Measurements from ENCODE around the gene MAN2B2.

The MAN2B2 gene

GRCh38 chr4:6595897-6596537, 21.0 kb downstream of the MAN2B2 start:
- DNase-seq: no peak

DNA sequence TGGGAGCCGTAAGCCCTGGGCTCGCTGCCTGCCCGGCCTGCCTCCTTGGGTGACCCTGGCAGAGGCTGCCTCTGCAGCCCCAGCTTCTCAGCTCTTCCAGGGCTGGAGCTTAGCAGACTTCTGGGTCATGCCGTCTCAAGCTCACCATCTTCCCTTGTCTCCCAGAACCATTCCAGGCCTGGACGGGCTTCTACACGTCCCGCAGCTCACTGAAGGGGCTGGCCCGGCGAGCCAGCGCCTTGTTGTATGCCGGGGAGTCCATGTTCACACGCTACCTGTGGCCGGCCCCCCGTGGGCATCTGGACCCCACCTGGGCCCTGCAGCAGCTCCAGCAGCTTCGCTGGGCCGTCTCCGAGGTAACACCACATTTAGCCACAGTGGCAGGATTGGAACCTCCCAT, 22.0 kb downstream of the MAN2B2 start:
- no peak for DNase-seq

GRCh38 chr4:6598127-6598526, 23.1 kb downstream of the MAN2B2 start:
- no peak for DNase-seq

GRCh38 chr4:6598641-6599040, 23.7 kb downstream of the MAN2B2 start:
- no peak for DNase-seq

DNA sequence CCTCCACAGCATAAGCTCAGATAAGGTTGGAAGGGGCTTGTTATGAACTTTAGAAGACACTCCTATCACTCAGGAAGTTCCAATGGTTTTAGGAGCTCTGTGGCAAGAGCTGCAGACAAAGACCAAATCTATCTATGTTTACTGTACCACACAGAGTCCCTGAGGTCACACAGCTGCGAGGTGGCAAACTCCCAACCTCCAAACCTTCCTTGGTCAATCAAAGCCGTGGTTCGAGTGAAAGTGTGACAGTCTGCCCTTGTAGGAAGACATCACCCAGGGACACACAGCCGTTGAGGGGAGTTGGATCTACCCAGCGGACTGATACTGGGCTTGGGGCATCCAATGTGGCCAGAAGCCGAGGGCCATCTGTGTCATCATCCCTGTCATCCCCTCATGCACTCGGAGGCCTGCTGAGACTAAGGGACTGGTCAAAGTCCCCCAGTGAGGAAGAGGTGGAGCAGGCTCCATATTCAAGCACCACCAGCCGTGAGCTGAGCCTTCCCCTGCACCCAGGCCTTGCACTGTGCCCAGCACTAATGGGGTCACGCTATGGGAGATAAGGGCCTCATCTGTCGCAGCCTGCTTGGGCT, 26.8 kb downstream of the MAN2B2 start:
- no peak for DNase-seq

GRCh38 chr4:6602289-6602688, 27.3 kb downstream of the MAN2B2 start:
- no peak for DNase-seq

DNA sequence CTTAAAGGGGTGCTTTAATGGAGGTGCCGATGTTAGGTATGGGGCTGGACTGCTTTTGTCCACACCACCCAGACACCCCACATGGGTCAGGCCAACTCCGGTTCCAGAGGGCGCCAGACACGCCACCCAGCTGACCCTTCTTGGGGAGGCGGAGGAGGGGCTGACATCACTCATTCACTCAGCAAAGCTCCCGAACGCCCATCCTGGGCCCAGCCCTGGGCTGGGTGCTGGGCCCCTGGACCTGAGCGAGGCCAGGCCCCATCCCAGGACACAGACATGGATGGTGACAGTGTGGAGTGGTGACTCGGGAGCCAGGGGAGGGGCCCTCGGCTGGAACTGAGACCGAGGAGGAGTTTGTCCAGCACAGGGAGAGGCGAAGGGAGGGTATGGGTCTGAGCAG, 28.1 kb downstream of the MAN2B2 start:
- no peak for DNase-seq

- no peak for DNase-seq
Measured at GRCh38 chr4:6605114-6605513, 30.1 kb downstream of the MAN2B2 start.

- no peak for DNase-seq
Measured at GRCh38 chr4:6605605-6606004, 30.6 kb downstream of the MAN2B2 start.

DNA sequence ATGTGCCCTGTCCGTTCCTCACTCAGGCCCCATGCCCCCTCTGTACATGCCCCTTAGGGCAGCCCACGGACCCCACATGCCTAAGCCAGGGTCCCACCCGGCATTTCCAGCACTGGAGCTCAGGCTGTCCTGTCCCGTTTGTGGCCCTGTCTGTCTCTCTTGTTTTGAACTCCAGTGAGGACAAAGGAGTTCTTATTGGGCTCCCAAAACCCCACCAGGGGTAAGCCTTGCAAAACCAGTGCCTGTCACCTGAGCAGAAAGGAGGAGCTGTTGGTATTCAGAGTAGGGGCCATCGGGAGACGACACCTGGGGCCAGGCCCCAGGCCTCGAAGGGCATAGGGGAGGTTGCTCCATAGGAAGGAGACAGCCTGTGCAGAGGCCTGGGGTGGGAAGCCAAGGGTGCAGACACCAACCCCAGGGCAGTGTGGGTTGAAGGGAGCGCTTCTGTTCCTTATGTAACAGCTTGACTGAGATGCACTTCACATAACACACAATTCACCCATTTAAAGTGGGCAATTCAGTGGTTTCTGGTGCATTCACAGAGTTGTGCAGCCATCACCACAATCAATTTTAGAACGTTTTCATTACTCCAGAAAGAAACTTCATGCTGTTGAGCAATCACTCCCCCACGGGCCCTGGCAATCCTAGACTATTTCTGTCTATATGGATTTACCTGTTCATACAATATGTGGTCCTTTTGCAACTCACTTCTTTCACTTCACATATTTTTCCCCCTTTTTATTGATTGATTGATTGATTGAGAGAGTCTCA, 31.7 kb downstream of the MAN2B2 start:
- no peak for DNase-seq

DNA sequence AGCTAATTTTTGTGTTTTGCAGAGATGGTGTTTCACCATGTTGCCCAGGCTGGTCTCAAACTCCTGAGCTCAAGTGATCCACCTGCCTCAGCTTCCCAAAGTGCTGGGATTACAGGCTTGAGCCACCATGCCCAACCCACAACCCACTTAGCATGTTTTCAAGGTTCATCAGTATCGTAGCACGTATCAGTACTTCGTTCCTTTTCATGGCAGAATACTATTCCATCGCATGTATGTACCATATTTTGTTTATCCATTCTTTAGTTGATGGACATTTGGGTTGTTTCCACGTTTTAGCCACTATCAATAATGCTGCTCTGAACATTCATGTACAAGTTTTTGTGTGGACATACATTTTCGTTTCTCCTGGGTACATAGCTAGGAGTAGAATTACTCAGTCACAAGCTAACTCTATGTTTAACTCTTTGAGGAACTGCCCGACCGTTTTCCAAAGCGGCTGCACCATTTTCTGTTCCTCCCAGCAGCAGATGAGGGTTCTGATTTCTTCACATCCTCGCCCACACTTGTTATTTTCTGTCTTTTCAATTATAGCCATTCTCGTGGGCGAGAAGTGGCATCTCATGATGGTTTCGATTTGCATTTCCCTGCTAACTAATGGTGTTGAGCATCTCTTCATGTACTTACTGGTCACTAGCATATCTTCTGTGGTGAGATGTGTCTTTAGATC, 32.5 kb downstream of the MAN2B2 start:
- no peak for DNase-seq

- no peak for DNase-seq
Measured at GRCh38 chr4:6608758-6609414, 33.9 kb downstream of the MAN2B2 start.

DNA sequence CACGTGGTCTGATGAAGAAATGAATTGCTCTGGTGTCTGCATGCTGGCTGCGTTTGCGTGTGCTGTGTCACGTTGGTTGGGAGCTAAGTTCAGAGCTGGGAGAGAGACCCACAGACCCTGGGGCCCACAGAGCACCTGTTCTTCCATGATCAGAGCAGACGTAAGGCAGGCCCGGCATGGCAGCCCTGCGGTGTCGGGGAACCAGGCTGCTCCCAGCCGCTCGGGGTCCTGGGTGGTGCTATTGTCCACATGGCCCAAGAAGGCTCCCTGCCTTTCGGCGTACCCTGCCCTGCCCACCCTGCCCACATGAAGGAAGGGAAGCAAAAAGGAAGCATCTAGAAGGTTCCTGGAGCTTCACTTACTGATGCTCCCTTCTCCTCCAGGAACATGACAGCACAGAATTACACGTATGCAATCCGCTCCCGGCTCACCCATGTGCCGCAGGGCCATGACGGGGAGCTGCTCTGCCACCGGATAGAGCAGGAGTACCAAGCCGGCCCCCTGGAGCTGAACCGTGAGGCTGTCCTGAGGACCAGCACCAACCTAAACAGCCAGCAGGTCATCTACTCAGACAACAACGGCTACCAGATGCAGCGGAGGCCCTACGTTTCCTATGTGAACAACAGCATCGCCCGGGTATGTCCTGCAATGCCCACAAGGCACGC, 34.6 kb downstream of the MAN2B2 start:
- DNase-seq: no peak

- no peak for DNase-seq
Measured at GRCh38 chr4:6610856-6611430, 36.0 kb downstream of the MAN2B2 start.

DNA sequence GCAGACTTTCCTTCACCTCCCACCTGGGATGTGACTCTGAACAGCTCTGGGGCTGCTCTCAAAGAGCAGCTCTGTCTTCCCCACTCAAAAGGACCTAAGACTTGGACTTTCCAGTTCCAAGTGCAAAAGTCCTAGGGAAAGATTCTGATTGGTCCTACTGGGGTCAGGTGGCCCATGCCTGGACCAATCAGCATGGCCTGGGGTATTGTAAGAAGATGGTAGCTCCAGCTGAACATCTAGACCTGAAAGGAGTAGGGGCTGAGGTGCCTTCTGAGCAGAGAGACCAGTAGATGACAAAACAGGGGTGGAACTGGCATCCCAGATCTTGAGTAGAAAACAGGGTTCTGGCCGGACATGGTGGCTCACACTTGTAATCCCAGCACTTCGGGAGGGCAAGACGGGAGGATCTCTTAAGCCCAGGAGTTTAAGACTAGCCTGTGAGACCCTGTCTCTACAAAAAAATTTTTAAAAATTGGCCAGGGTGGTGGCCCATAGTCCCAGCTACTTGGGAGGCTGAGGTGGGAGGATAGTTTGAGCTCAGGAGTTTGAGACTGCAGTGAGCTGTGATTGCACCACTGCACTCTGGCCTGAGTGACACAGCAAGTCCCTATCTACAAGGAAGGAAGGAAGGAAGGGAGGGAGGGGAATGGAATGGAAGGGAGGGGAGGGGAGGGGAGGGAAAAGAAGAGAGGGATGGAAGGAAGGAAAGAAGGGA, 38.1 kb downstream of the MAN2B2 start:
- DNase-seq: no peak

DNA sequence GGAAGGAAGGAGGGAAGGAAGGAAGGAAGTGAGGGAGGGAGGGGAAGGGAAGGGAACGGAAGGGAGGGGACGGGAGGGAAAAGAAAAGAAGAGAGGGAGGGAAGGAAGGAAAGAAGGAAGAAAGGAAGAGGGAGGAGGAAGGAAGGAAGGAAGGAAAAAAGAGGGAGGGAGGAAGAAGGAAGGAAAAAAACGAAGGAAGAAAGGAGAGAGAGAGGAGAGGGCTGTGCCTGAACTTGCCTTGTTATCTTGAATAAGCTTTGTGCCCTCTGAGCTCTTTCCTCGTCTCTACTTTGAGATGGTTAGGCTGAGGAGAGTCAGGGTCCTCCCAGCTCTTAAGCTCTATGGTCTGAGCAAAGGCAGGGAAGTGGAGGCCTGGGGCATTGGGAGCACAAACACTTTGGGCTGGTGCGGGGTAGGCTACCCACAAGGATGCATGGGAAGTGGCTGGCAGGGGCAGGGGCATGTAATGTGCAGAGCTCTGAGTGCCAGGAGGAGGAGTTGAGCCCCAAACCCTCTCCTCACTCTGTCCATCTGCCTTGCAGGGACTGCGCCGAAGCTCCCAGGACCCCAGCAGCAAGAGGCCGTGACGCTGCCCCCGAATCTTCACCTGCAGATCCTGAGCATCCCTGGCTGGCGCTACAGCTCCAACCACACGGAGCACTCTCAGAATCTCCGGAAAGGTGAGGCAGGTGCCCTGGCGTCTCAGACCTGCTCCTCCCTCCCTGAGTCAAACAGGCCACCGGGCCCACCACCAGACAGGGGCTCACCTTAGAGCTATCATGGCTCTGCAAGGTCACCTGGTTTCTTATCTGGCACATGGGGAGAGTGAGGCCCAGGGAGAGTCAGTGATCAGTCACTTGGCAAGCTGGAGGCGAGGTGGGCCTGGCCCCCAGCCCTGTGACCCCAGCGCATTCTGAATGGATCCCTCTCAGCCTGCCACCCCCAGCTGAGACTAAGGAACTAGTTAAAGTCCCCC, 39.0 kb downstream of the MAN2B2 start:
- DNase-seq: no peak

DNA sequence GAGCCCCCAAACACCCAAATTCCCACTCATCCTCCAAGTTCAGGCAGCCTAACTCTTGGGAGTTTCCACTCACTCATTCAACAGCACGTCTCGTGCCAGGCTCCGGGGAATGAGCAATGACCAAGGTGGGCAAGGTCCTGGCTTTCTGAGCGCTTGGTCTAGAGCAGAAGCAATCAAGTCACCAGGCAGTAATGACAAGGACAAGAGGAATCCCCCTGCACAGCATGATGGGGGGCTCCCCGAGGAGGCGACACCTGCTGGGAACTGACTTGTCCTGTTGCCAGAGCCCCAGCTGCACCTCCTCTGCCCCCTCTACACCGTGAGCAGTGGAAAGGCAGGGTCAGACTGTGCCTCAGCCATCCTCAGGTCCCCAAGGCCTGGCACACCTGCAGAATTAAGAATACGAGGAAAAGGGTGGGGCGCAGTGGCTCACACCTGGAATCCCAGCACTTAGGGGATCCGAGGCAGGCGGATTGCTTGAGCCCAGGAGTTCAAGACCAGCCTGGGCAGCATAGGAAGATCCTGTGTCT, 39.8 kb downstream of the MAN2B2 start:
- DNase-seq: no peak

DNA sequence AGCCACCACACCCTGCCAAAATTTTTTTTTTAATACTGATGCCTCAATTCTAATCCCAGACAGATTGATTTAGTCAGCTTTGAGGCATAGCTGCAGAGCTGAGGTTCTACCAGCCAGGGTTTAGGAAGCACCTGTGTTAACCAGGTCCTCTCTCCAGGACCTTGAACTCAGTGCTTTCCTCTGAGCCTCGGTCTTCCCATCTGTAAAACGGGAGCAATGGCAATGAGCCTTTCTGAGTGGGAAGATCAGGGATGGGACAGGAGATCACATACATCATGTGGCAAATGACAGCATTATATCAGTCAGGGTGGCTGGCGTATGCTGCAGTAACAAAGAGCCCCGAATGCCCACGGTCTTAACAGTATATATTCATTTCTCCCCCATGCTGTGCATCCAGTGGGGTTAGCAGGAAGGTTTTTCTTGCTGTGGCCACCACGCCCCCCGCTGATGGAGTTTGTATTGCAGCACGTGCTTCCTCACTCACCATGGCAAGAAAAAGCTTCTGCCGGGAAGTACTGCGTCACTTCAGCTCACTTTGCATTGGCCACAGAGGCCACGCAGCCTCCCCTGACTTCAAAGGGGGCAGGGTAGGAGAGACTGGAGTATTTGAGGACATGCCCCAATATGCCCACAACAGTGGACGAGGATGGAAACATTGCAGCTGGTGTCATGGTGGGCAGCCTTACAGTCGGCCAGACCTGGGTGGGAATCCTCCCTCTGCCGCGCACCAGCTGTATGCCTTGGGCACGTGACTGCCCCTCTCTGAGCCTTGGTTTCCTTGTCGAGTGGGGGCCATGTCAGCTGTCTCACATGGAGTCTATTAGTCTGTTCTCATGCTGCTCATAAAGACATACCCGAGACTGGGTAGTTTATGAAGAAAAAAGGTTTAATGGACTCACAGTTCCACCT, 41.4 kb downstream of the MAN2B2 start:
- no peak for DNase-seq

- DNase-seq: no peak
Measured at GRCh38 chr4:6617246-6617645, 42.3 kb downstream of the MAN2B2 start.
